Measurements from ENCODE around the gene NPAS3.

The NPAS3 gene

GRCh38 chr14:33560718-33561431 lies 622.2 kb downstream of the NPAS3 start:
- DNase-seq (ENCODE audit: low spot score) = no peak

DNA sequence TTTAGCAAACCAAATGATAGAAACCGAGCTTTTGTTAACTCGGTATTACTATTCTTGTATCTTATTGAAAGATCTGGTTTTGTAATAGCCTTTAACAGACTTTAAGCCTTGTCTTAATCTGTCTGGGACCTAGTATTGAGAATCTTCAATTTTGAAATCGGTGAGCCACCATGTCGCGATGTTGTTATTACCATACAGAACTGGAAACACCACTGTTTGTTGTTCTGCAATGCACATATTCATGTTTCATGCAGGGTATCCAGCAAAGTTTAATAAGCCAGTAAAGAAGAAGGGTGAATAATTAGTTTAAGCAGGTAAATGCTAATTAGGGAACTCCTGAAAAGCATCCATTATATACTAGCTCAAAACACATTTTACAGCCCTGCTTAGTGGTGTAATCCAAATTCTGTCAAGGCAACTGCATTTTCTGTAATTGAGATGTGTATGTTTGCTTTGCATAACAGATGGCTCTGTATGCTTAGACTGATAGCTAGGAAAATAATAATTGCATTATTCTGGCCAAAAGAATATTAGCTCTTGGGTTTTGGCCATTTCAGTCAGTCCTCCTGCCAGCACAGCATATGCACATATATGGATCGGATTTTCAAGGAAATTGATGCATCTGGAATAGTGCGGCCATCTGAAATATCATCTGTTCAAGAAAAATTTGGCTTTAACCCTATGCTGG lies 623.0 kb downstream of the NPAS3 start:
- DNase-seq (ENCODE audit: low spot score) = no peak

- no peak for DNase-seq (ENCODE audit: low spot score)
Observed at GRCh38 chr14:33563191-33563900, 624.7 kb downstream of the NPAS3 start.

GRCh38 chr14:33563901-33564197 lies 625.2 kb downstream of the NPAS3 start:
- DNase-seq (ENCODE audit: low spot score) = no peak

GRCh38 chr14:33564774-33565630 lies 626.3 kb downstream of the NPAS3 start:
- DNase-seq (ENCODE audit: low spot score) = peak; percentile 97

DNA sequence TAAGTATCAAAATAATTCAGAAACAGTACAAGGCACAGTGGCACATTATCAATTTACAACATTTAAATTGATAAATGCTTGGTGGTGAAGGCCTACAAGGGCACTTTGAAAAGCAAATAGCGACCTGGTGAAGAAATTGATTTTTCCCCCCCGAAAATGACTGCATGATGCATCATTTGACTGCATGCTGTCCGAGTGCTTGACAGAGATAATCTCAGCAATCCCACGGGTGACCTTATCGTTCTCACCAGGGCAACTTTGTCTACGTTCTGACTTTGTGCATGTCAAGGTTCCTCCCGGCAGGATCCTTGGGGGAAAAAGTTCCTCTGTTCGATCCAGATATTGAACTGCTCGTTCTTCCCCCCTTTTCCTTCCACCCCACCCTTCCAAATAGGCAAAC lies 627.4 kb downstream of the NPAS3 start:
- DNase-seq (ENCODE audit: low spot score) = no peak

DNA sequence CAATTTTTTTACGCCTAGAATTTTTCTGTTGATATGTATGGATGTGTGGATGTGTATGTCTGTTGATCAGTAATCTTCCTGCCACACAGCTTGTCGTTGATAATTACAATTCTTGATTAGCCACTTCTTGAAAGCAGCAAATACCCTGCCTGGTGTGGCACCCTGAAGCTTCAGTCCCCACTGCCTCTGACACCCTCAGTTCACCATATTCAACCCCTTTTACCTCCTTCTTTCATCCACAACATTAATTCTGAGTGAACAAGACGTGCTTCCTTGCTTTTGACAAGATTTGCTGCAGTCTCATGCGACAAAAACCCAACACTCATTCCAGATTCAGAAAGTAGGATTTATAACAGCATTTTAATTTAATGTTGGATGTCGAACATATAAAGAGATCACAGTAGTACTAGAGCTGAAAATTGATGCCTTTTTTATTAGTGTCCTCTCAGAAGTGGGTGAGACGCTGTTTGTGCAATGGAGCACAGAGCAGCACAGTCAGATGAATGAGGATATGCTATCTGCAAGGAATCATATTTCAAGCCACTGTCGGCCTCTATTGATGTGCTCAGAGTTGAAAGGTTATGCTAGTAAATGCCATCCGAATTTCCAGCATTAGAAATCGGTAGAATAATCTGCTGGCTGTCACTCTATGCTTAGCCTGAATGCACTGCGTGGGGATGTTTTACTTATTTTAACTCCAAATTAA lies 628.5 kb downstream of the NPAS3 start:
- no peak for DNase-seq (ENCODE audit: low spot score)

GRCh38 chr14:33567731-33568130 lies 629.1 kb downstream of the NPAS3 start:
- peak; percentile 86 for DNase-seq (ENCODE audit: low spot score)

DNA sequence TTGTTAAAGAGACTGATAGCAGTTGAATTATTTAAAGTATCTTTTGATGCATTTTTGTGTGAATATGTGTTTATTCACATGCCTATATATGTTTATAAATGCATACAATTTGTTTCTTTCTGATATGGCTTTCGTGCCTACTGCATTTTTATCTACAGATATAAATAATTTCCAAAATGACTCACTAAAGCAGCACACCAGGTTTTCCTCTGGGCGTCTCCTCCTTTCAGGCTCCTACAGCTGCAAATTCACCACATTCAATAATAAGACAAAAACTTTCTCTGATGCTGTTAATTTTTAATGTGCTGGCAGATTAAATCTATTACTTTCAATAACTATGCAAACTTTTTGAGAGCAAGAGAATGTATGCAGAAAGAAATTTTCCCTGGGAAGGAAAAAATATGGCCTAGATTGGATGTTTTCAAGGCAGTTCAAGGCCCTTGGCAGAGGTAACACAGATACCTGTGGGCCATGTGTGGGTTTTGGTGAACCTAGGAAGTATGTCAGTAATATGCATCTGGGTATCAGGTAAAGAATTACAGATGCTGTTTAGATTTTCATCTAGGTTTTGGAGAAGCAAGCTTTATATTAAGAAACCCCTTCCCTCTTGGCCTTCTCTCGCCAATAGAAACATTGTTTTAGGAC lies 630.4 kb downstream of the NPAS3 start:
- DNase-seq (ENCODE audit: low spot score) = peak; percentile 54

GRCh38 chr14:33569821-33570687 lies 631.4 kb downstream of the NPAS3 start:
- no peak for DNase-seq (ENCODE audit: low spot score)

GRCh38 chr14:33570694-33571310 lies 632.1 kb downstream of the NPAS3 start:
- no peak for DNase-seq (ENCODE audit: low spot score)

- DNase-seq (ENCODE audit: low spot score) = no peak
Observed at GRCh38 chr14:33573301-33573880, 634.7 kb downstream of the NPAS3 start.

- no peak for DNase-seq (ENCODE audit: low spot score)
Observed at GRCh38 chr14:33576014-33576413, 637.3 kb downstream of the NPAS3 start.

- DNase-seq (ENCODE audit: low spot score) = no peak
Observed at GRCh38 chr14:33578461-33579216, 640.0 kb downstream of the NPAS3 start.

DNA sequence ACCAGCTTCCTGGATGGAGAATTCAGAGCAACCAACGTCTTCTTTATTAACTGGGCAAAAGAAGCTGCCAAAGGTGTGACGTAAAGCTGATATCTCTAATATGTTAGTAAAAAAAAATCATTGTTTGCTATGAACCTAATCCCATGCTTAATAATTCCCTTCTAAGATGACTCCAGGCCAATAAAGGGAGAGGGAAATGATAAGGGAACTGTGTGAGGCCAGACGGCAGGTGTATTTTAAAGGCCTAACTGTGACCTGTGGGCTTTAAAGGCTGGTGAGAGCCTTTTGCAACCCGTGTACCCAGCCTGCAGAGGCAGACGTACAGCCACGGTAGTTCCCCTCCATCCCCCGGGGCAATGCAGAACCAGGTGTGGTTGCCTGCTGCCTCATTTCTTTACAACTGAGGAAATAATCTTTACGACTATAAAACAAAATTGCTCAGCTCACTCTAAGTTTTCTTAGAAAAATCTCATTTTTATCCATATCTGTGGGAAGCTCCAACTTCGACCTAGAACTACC lies 641.6 kb downstream of the NPAS3 start:
- DNase-seq (ENCODE audit: low spot score) = no peak

GRCh38 chr14:33580841-33581240 lies 642.2 kb downstream of the NPAS3 start:
- no peak for DNase-seq (ENCODE audit: low spot score)

- no peak for DNase-seq (ENCODE audit: low spot score)
Observed at GRCh38 chr14:33584697-33585096, 646.0 kb downstream of the NPAS3 start.

DNA sequence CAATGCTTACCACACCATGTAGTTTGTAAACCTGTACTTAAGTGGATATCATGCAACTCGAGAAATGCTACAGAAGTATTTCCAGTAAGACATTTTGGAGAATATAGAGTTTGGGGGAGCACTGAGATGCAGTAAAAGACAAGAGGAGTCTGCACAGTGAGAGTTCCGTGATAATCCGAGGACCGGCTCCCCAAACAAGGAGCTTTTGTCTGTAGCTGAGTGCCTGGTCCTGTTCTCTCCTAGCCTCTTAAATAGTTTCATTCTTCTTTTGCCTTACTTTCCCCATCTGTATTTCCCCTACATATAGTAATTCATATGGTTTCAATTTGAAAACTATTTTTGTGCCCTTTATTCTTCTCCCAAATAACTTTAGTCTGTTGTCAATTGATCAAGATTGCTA lies 648.1 kb downstream of the NPAS3 start:
- DNase-seq (ENCODE audit: low spot score) = no peak
